HG03064 (cell line): ENCODE data around the gene STX18.

Experiments used
- ATAC-seq: cut with Tn5 transposase; IDR thresholded peaks from one replicate; pipeline ENCODE4 v1.9.1; 2021; ENCODE audit warnings: low read depth; ENCODE audit not compliant: unreplicated experiment

The STX18 gene

DNA sequence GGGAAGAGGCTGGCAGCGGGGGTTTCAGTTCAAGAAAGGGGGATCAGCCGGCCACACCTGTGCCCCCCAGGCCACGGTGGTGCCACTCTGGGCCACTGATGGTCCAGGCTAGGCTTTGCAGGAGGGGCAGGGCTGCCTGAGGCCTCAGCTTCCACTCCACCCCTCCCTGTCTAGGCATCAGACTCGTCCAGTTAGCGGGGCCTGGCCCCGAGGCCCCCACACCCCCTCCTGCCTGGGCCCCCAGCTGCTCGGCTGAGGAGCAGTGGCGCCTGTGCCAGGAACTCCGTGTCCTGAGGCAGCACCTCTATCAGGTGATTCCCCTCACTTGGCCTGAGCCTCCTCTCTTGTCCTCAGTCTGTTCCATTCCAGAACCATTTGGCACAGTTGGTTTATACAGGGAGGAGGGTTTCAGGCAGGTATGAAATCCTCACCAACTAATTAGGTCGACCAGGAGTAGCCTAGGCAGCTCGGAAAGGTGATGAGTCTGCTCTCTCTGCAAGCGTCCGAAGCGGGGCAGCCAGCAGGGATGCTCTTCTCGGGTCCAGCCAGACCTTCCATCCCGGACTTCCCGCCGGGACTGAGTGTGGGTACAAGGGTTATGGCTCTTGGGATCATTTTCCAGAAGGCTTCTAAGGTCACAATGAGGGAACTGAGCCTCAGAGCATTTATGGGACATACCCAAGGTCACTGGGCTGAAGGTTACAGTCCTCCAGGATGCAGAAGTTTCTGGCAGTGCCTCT is 152.8 kb downstream of the STX18 start:
- no peak for ATAC-seq

DNA sequence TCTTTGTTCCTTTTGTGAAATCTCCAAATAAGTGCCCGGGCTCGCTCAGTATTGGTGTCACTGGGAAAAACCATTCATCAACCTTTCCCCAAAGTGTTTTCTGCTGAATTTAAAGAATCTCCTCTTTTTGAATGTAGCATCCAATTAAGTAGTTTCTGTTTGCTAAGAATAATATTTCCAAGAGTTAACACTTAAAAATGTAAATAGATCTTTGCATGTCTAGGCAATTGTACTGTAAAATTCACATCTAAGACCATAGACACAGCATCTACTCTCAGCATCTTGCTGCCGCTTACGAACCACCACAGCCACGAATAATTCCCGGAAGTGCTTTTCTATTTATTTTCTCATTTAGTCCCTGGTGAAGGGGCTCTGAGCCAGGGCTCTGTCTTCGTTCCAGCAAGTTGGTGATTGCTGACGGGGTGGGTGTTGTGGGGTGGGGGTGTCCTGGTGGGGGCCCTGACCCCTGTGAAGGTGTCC is 153.5 kb downstream of the STX18 start:
- no peak for ATAC-seq

DNA sequence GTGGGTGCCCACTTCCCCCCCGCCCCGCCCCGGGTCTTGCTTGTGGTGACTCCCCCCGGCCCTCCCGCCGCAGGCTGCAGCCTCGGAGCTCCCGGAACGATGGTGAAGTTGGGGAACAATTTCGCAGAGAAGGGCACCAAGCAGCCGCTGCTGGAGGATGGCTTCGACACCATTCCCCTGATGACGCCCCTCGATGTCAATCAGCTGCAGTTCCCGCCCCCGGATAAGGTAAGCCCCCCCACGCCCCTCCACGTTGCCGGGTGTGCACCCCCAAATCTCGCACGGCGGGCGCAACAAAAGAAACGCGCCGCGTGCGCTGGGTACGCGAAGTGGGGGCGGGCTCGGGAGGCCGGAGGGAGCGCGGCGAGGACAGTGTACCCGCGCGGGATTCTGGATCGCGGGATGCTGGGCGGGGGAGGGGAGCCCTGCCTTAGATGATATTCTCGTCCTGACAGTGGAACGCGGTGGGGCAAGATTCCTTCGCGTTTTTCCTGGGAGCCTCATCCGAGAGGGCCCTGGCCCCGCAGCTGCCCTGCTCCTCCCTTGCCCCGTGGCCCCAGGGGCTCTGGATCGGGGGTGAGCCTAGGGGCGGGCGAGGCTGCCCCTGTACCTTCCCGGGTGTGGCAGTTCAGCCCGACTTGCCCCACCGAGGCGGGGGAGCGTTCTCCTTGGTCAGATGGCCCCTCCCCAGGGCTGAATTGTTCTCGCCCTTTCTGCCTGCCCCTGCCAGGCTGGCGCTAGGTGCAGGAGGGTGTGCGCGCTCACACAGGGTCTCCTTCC is 154.1 kb downstream of the STX18 start:
- ATAC-seq = no peak

DNA sequence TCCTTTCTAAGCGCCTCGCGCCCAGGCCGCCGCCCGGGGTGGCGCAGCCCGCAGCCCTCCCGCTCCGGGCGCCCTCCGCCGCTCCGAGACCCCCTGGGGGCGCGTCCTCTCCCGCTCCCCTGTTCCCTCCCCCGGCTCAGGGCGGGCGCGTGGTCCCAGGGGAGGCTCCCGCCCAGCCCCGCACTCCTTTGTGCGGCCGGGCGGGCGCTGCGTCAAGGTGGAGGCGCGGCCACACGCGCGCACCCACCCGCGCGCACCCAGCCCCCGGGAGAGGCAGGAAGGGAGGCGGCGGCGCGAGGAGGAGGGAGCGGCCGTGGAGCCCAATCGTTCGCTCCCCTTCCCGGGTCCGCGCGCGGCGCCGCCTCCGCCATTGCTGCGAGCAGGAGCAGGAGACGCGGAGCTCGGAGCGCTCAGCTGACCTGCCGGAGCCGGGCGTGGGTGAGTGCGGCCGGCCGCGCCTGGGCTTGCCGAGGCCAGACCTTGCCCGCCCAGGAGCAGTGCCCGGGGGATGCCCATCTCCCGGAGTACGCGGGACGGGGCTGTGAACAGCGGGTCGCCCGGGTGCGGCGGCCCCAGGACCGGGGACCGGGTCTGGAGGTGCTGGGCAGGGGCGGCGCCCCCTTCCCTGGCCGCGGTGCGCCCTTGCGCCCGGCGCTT is 155.0 kb downstream of the STX18 start, which contains the start of gene NSG1:
NSG1 (plus strand) TSS at position 367 of the 657 bp plus-strand sequence. CDS start 528 bp downstream, outside the sequence.
- no peak for ATAC-seq

DNA sequence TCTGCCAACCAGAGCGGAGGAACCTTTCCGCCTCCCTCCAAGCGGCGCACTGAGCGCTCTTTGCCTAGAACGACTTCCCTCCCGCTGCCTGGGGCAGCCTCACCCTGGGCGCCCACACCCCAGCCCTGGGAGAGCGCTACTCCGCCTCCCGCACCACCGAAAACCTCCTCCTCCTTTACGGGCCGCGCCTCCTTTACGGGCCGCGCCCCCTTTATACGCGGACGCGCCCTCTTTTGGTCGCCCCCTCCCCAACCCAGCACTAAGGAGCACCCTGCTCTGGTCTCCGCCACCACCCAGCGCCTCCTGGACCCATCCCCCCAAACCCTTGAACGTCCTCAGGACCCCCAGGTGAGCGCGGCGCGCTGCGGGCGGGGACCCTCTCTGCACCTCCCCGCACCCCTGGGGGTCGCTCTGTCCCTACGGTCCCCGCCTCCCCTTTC is 155.5 kb downstream of the STX18 start:
- no peak for ATAC-seq

DNA sequence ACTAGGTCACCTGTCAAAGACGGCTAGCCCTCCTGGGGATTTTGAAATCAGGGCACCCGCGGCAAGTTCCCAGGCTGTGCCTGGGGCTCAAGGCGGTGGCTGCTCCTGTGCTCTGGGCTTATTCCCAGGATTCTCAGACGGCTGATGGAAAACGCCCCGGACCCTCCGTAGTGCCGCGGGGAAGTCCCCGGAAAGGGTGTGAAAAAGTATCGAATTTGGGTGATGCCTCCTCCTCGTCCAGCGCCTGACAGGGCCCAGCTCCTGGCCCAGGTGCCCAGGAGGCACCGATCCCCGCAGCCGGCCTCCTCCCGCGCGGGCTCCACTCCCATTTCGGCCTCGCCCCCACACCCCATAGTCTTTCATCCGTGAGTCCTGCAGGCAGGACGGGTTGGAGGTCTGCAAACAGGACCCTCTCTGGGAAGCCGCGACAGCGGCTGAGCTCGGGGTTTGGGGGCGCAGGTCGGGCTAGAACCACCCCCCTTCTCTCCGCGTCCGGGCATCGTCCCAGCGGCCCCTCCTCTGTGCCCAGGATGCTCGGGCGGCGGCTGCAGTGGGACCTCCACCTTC is 156.0 kb downstream of the STX18 start:
- no peak for ATAC-seq

DNA sequence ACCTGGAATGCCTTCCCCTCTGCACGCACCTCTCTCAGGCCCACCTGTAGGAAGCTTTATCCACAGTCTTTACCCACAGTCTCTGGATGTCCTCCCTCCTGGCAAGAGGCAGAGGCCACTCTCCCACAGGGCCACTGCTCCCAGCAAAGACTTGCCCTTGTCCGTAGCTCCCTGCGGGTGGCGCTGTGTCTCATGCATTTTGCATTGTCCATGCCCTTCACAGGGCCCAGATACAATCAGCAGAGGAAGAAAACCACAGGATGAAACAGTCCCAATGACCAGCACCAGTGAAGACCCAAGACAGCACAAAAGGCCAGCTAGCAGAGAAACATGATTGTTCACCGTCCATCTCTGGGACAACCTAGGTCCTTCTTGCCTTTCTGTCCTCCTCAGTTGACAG is 157.0 kb downstream of the STX18 start:
- no peak for ATAC-seq

DNA sequence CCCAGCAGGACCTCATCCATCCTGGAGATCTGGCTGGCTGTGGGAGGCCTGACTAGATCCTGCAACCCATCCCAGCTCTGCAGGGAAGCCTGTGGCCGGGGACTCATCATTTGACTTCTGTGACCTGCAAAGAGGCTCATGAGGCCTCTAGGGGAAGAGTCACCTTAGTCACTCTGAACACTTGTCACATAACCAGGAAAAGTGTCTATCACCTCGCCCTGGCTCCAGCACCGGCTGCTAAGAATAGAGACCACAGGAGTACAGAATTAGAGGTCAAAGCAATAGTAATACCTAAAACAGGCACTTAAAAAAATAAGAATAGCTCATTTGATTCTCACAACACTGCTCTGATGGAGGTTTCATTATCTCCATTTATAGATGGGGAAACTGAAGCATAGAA is 158.8 kb downstream of the STX18 start:
- ATAC-seq = no peak

DNA sequence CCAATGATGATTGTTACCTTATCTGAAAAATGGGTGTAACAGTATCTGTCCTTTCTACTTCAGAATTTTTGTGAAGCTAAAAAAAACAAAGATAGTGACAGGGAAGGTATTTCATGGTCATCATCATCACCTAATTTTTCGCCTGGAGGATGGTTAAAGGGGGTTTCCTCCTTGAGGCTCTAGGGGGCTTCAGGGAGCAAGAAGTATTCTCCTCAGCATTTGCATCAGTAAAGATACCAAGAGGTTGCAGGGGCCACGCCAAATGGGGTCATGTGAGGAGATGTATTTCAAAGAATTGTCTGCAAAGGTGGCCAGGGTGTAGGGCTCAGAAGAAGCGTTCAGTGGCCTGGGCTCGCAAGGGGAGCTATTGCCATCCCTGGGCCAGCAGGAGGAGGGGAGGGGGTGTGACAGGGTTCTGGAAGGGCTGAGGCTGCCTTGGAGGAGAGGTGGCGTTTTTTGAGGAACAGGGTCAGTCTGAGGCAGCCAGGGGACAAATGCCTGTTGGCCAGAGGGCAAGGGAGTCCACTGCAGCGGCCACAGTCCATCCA is 162.2 kb downstream of the STX18 start:
- no peak for ATAC-seq

DNA sequence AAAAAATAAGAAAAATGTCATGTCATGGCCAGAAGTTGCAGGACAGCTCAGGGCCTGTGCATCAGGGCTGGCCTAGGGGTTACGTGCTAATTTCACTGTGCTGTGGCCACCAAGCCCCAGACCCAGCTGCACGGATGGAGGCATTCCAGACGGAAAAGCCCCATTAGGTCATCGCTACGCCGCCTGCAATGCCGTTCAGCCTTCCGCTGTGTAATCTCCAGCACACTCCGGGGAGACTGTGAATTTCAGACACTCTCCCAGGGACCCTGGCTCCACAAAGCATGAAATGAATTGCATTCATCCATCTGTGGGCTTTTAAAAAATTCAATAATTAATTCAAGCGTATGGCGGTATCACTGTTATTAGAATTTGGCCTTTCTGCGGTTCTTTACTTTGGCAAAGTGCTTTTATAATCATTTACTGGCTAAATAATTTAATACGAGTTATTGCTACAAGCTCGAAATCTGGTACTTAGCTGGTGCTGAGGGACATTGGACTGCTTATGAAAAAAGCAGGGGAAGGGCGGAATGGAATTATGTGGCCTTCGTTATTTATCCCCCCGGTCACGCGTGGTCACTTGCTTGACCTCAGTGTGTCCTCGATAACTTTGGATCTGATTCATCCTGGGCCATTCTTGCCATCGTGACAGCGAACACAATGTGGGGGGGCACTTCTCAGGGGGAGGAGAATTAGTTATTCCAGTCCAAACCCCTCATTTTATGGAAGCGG is 164.0 kb downstream of the STX18 start:
- no peak for ATAC-seq

DNA sequence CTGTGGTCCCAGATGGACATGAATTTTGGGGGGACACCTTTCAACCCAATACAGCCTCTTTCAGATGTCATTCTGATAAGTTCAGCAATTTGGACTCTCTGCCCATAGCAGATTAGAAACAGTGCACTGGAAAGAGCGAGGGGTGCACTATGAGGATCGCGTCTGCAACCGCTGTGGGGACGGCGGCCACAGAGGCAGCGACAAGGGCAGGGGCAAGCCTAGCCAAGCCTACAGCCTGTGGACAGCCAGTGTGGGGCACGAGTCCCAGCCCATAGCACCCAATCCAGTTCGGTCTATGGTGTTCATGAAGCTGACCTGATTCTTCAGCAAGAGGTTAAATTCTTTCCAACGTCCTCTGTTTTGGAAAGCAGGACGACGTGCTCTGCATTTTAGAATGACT is 164.7 kb downstream of the STX18 start:
- ATAC-seq = no peak

DNA sequence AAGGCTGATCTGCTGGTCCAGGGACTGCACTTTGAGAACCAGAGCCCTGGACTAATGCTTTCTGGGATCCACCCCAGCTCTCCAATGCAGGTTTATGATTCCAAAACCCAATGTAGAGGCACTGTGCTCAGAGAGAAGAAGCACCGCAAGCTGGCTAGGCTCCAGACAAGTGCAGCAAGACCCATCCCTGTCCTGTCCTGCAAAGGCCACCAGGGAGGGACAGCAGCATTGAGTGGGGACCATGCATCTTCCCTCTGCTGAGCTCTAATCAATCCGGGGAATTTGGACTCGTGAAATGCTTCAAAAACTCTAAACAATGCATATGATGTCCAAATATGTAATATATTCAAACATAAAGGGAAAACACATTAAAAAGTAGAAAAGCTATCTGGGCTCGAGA is 165.8 kb downstream of the STX18 start:
- ATAC-seq = no peak

DNA sequence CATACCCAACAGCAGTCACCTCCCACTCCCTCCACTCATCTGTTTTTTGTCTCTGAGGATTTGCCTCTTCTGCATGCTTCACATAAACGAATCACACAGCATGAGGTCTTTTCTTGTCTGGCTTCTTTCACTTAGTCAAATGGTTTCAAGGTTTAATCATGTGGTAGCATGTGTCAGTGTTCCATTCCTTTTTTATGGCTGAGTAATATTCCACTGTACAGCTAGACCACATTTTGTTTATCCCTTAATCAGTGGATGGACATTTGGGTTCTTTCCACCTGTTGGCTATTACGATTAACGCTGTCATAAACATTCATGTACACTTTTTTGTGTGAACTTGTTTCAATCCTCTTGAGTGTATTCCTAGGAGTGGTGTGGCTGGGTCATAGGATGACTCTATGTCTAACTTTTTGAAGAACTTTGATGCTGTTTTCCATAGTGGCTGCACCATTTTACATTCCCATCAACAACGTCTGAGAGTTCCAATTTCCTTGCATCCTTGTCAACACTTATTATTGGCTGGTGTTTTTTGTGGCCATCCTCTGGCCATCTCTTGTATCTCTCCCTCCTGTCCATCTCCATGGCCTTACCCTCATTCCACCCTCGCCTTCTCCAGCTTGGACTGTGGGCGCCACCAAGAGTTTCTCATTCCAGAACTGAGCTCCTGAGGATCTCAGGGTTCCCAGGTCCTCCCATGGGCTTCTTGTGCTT is 167.3 kb downstream of the STX18 start:
- ATAC-seq = no peak
